ENCODE measurements around the gene CPNE1. TPM values are rescaled to one million over a fixed set of nuclear protein-coding genes. Genes with fewer than 3 reads are reported as not detected.

Gene CPNE1
- total and polyA plus RNA-seq, 2 of the 8 experiments (the other 6 are each of a cell fraction or from before 2014, with no cell fraction given), result 294 to 346 TPM

DNA sequence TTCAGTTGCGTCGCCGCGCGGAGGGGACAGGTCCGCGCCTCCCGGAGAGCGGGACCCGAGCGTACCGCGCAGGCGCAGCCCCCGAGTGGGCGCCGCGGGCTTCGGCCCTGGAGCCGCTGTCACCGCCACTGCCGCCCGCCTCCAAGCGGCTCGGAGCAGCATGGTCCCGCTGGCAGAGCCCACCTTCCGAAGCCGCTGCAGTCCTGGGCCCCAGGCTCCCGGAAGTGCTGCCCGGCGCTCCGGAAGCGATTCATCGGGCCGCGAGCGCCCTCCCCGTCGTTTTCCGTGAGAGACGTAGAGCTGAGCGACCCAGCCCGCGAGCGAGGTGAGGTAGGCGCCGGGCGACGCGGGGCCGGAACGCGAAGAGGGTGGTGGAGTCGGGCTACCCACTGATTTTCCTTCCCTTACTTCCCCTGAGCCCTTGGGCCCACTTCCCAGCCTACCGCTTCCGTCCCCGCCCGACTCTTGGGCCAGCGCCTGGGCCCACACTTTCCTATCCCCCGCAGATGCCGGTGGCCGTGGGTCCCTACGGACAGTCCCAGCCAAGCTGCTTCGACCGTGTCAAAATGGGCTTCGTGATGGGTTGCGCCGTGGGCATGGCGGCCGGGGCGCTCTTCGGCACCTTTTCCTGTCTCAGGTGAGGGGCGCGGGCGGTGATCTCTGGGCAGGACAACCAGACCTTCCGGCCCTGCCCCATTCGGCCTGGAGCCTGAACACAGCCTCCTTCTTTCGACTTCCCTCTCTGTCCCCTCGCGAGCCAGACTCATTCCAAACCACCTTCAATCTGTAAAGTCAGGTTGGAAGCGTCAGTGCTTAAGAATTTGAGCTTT is 34.6 kb upstream of the CPNE1 start, which contains the start of the genes NFS1 and ROMO1 (continued):
- TF ChIP-seq KDM5A (IDR thresholded peaks at IDR 0.05; ENCODE audit: low read length) (peak; percentile 67; the same call in 1 of the 2 replicates), SIN3A (conservative IDR thresholded peaks at IDR 0.05 in 1 of 2, IDR thresholded peaks at IDR 0.05 in 1 of 2; ENCODE audit: low read depth in 1 of 2, low read length in 2 of 2) (peak; percentile 68 to 88; a peak in 3 of 4 replicates), HDAC6 (IDR thresholded peaks at IDR 0.05; ENCODE audit: low read depth, low read length) (no peak), POLR2AphosphoS5 (IDR thresholded peaks at IDR 0.05; ENCODE audit: low read depth, low read length) (peak; percentile 85), CEBPB (IDR thresholded peaks at IDR 0.05; ENCODE audit: low read depth, low read length) (no peak), SAP30 (IDR thresholded peaks at IDR 0.05; ENCODE audit: insufficient read depth, insufficient replicate concordance, low read length) (peak; percentile 47), CBX5 (IDR thresholded peaks at IDR 0.05; ENCODE audit: low read depth, low read length) (no peak), EGR1 (IDR thresholded peaks at IDR 0.05; ENCODE audit: borderline replicate concordance, low read depth, low read length) (0 out of 2 replicates have a peak, but pooled peaks have one; percentile 31), RBBP5 (IDR thresholded peaks at IDR 0.05; ENCODE audit: borderline replicate concordance, low read depth, low read length) (peak; percentile 87), SIRT6 (IDR thresholded peaks at IDR 0.05; ENCODE audit: low read length) (no peak), GABPA (IDR thresholded peaks at IDR 0.05; ENCODE audit: borderline replicate concordance, insufficient read depth, low read length) (peak; percentile 98), SUZ12 (IDR thresholded peaks at IDR 0.05; ENCODE audit: low read length) (no peak), TBP (IDR thresholded peaks at IDR 0.05; ENCODE audit: low read depth, low read length) (peak; percentile 57; the same call in 1 of the 2 replicates)
